CD4-positive, CD25-positive, alpha-beta regulatory T cell (primary cell): ENCODE results near the gene CHURC1. TPM values are rescaled to one million over a fixed set of nuclear protein-coding genes. Genes with fewer than 3 reads are reported as not detected.

Experiments
- ATAC-seq, 2 donors: fragments of 150-1000 bp; cut with Tn5 transposase; one replicate each; pipeline ENCODE4 v1.10.0; 2021; ENCODE audit warnings: low read depth in 2 of 2, moderate number of reproducible peaks in 2 of 2, moderate library complexity in 1 of 2
- DNase-seq, 3 donors: peaks; one replicate each; pipeline versions ENCODE4 v3.0.0 to v3.0.0-alpha.2; 2012 to 2022; ENCODE audit warnings: mixed read lengths in 1 of 3
- H3K27ac ChIP-seq: one replicate; pipeline ENCODE4 v1.7.0; 2013; ENCODE audit warnings: mild to moderate bottlenecking, low read length; ENCODE audit not compliant: insufficient read depth, poor library complexity, severe bottlenecking
- H3K27me3 ChIP-seq: one replicate; pipeline ENCODE4 v1.7.0; 2013; ENCODE audit warnings: low read length; ENCODE audit not compliant: control insufficient read depth, insufficient read depth
- H3K36me3 ChIP-seq: one replicate; pipeline ENCODE4 v1.7.0; 2013; ENCODE audit warnings: mild to moderate bottlenecking, low read length, moderate library complexity; ENCODE audit not compliant: control insufficient read depth, insufficient read depth
- H3K4me1 ChIP-seq: 2 replicates; pipeline ENCODE4 v1.7.0; 2013; ENCODE audit warnings: mild to moderate bottlenecking, low read length; ENCODE audit not compliant: insufficient read depth, control insufficient read depth, poor library complexity, severe bottlenecking
- H3K4me3 ChIP-seq: one replicate; pipeline ENCODE4 v1.7.0; 2013; ENCODE audit warnings: low read depth, mild to moderate bottlenecking, low read length, moderate library complexity
- H3K9me3 ChIP-seq, 2 experiments: 1 replicate in 1 of 2; 2 replicates in 1 of 2; pipeline ENCODE4 v1.7.0; 2013; ENCODE audit warnings: low read length in 2 of 2, mild to moderate bottlenecking in 1 of 2, moderate library complexity in 1 of 2; ENCODE audit not compliant: control insufficient read depth in 2 of 2
- H3K27ac Mint-ChIP-seq, 3 donors: one replicate each; pipeline ENCODE4 v1.8.0; 2020 to 2022; ENCODE audit warnings: mild to moderate bottlenecking in 3 of 3, mixed read lengths in 3 of 3, moderate library complexity in 2 of 3
- H3K27me3 Mint-ChIP-seq: one replicate; pipeline ENCODE4 v1.8.0; 2022; ENCODE audit warnings: mild to moderate bottlenecking, mixed read lengths
- H3K36me3 Mint-ChIP-seq: one replicate; pipeline ENCODE4 v1.8.0; 2020; ENCODE audit warnings: mixed read lengths
- H3K4me1 Mint-ChIP-seq, 4 donors: one replicate each; pipeline ENCODE4 v1.8.0; 2020 to 2022; ENCODE audit warnings: mixed read lengths in 4 of 4, mild to moderate bottlenecking in 1 of 4
- H3K4me3 Mint-ChIP-seq, 4 donors: one replicate each; pipeline ENCODE4 v1.8.0; 2020 to 2022; ENCODE audit warnings: mild to moderate bottlenecking in 4 of 4, mixed read lengths in 4 of 4, moderate library complexity in 3 of 4
- H3K9me3 Mint-ChIP-seq, 7 donors: one replicate each; pipeline ENCODE4 v1.8.0; 2020 to 2022; ENCODE audit warnings: mixed read lengths in 7 of 7, mild to moderate bottlenecking in 3 of 7, moderate library complexity in 2 of 7
- polyA plus RNA-seq, 4 donors: library from polyadenylated mRNA; unstranded; fragments of 300-500 nt; fragmentation: Illumina TruSeq; gene quantifications; one replicate each; pipeline ENCODE4 v1.2.3, GENCODE V29; 2021
- total RNA-seq: library from RNA; stranded (reverse); gene quantifications from one replicate; pipeline ENCODE4 v1.2.3, GENCODE V29; 2022

The CHURC1 gene
- total and polyA plus RNA-seq, 5 donors from 2014 or later: 95.3 to 228 (median 181) TPM

DNA sequence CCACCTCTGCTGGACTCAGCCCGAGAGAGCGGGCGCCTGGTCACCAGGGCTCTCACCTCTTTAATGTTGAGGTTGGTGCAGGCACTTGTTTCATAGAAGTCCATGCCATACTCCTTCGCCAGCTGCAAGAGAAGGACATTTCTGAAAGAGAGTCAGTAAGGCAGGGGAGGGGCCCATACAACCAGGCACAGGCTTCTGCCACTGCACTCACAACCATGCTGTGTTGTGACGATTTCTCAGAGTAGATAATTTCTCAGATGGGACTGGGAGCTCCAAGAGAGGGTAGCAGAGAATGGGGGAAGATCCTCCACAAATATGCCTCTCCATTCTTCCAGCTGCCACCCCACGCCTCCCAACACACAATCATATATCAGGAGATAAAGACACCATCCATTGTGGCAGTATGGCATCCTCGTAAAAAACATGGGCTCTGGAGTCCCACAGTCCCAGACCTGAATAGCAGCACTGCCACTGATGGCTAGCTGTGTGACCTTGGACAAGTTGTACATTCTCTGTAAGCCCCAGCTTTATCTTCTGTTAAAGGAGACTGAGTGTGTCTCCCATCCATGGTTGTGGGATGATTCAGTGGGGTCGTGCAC is 34.5 kb downstream of the CHURC1 start:
- Mint-ChIP-seq H3K36me3 (peaks cover 61% of the 10 kb centered on the region), H3K4me3 (peak overlapping the region in 1 of 4 donors; percentile 76), H3K4me1 (peaks cover 5 to 41% (median 17%) of the 10 kb centered on the region in 4 donors), H3K27ac (no peak overlapping the region), H3K9me3 (peaks cover 0 to 2% (median 0%) of the 10 kb centered on the region in 7 donors), H3K27me3 (no peaks in the 10 kb centered on the region)
- no peak for DNase-seq
- Histone ChIP-seq H3K9me3 (no peaks in the 10 kb centered on the region), H3K4me1 (no peaks in the 10 kb centered on the region), H3K36me3 (peaks cover 31% of the 10 kb centered on the region), H3K27me3 (no peaks in the 10 kb centered on the region), H3K4me3 (no peak overlapping the region), H3K27ac (no peak overlapping the region)
- no peak for ATAC-seq

GRCh38 chr14:64950889-64951288 is 36.6 kb downstream of the CHURC1 start:
- no peak for DNase-seq
- H3K36me3 Mint-ChIP-seq: peaks cover 52% of the 10 kb centered on the region
- Histone ChIP-seq H3K4me1 (no peaks in the 10 kb centered on the region), H3K36me3 (peaks cover 25% of the 10 kb centered on the region), H3K27ac (no peak overlapping the region), H3K4me3 (no peak overlapping the region), H3K27me3 (no peaks in the 10 kb centered on the region), H3K9me3 (no peaks in the 10 kb centered on the region)
- peak overlapping the region in 1 of 3 donors; percentile 44 for H3K27ac Mint-ChIP-seq
- no peak for ATAC-seq
- H3K27me3 Mint-ChIP-seq: no peaks in the 10 kb centered on the region
- no peak overlapping the region for H3K4me3 Mint-ChIP-seq
- peaks cover 0 to 2% (median 0%) of the 10 kb centered on the region in 7 donors for H3K9me3 Mint-ChIP-seq
- peaks cover 0 to 26% (median 11%) of the 10 kb centered on the region in 4 donors for H3K4me1 Mint-ChIP-seq

GRCh38 chr14:64951291-64951690 is 37.0 kb downstream of the CHURC1 start:
- Mint-ChIP-seq H3K27me3 (no peaks in the 10 kb centered on the region), H3K36me3 (peaks cover 48% of the 10 kb centered on the region), H3K9me3 (peaks cover 0 to 2% (median 0%) of the 10 kb centered on the region in 7 donors), H3K27ac (peak overlapping the region in 1 of 3 donors; percentile 23), H3K4me3 (peak overlapping the region in 1 of 4 donors; percentile 16), H3K4me1 (peaks cover 0 to 25% (median 9%) of the 10 kb centered on the region in 4 donors)
- Histone ChIP-seq H3K9me3 (no peaks in the 10 kb centered on the region), H3K27ac (no peak overlapping the region), H3K4me3 (no peak overlapping the region), H3K4me1 (no peaks in the 10 kb centered on the region), H3K36me3 (peaks cover 25% of the 10 kb centered on the region), H3K27me3 (no peaks in the 10 kb centered on the region)
- DNase-seq (no peak), ATAC-seq (no peak)

- ATAC-seq (no peak), DNase-seq (no peak)
- Histone ChIP-seq H3K9me3 (no peaks in the 10 kb centered on the region), H3K27ac (no peak overlapping the region), H3K36me3 (peaks cover 27% of the 10 kb centered on the region), H3K27me3 (no peaks in the 10 kb centered on the region), H3K4me1 (no peaks in the 10 kb centered on the region), H3K4me3 (no peak overlapping the region)
- peaks cover 0 to 2% (median 0%) of the 10 kb centered on the region in 7 donors for H3K9me3 Mint-ChIP-seq
- peaks cover 45% of the 10 kb centered on the region for H3K36me3 Mint-ChIP-seq
- H3K4me1 Mint-ChIP-seq: peaks cover 0 to 23% (median 8%) of the 10 kb centered on the region in 4 donors
- peak overlapping the region in 1 of 3 donors; percentile 23 for H3K27ac Mint-ChIP-seq
- H3K27me3 Mint-ChIP-seq: no peaks in the 10 kb centered on the region
- H3K4me3 Mint-ChIP-seq: no peak overlapping the region
Measured at GRCh38 chr14:64951724-64952123, 37.5 kb downstream of the CHURC1 start.

DNA sequence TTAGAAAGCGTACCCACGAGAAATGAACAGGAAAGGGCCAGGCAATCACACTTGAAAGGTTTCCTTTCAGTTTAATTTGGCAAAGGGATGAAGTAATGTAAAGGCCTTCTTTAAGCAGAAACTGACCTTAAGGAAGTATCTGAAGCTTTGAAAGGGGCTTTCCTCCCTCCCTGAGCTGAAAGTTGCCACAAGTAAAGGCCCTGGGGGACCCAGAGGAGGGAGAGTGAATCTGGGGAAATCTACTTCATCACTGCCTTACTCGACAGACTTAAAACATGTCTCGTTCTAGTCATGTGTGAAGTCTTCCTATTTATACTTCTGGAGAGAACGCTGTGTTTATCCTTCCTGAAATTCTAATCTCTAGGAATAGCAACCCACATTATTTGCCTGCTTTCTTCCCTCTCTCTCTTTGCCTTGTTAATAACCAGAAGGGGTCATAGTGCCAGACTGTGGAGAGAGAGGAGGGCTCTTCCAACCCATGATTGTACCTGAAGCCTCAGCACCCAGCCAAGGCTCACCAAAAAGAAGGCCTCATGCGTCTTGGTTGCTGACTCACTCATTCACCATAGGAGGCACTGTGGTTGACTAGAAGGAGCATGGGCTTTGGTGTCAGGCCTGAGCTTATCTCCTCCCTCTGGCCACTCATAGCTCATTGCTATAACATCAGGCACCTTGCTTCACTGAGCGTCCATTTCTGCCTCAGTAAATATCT is 38.5 kb downstream of the CHURC1 start:
- DNase-seq (no peak), ATAC-seq (no peak)
- peaks cover 38% of the 10 kb centered on the region for H3K36me3 Mint-ChIP-seq
- H3K9me3 Mint-ChIP-seq: peaks cover 0 to 2% (median 0%) of the 10 kb centered on the region in 7 donors
- no peak overlapping the region for H3K27ac ChIP-seq
- peak overlapping the region; percentile 8 to 69 (median 42) for H3K27ac Mint-ChIP-seq
- H3K27me3 Mint-ChIP-seq: no peaks in the 10 kb centered on the region
- H3K4me3 Mint-ChIP-seq: no peak overlapping the region
- H3K27me3 ChIP-seq: no peaks in the 10 kb centered on the region
- no peak overlapping the region for H3K4me3 ChIP-seq
- no peaks in the 10 kb centered on the region for H3K4me1 ChIP-seq
- H3K9me3 ChIP-seq: no peaks in the 10 kb centered on the region
- peaks cover 25% of the 10 kb centered on the region for H3K36me3 ChIP-seq
- H3K4me1 Mint-ChIP-seq: peaks cover 0 to 23% (median 8%) of the 10 kb centered on the region in 4 donors

- no peak overlapping the region for H3K4me3 Mint-ChIP-seq
Measured at GRCh38 chr14:64953310-64953654, 39.0 kb downstream of the CHURC1 start.

GRCh38 chr14:64953661-64954060 is 39.4 kb downstream of the CHURC1 start:
- Mint-ChIP-seq H3K9me3 (peaks cover 0 to 2% (median 0%) of the 10 kb centered on the region in 7 donors), H3K27me3 (no peaks in the 10 kb centered on the region), H3K36me3 (peaks cover 34% of the 10 kb centered on the region), H3K4me1 (peaks cover 0 to 22% (median 7%) of the 10 kb centered on the region in 4 donors), H3K27ac (no peak overlapping the region), H3K4me3 (no peak overlapping the region)
- ATAC-seq (no peak), DNase-seq (no peak)
- Histone ChIP-seq H3K4me3 (no peak overlapping the region), H3K9me3 (no peaks in the 10 kb centered on the region), H3K36me3 (peaks cover 20% of the 10 kb centered on the region), H3K27me3 (no peaks in the 10 kb centered on the region), H3K4me1 (no peaks in the 10 kb centered on the region), H3K27ac (no peak overlapping the region)

More at GRCh38 chr14:64953310-64953654, 39.0 kb downstream of the CHURC1 start:
- Histone ChIP-seq H3K4me3 (no peak overlapping the region), H3K27me3 (no peaks in the 10 kb centered on the region), H3K36me3 (peaks cover 24% of the 10 kb centered on the region), H3K4me1 (no peaks in the 10 kb centered on the region), H3K27ac (no peak overlapping the region), H3K9me3 (no peaks in the 10 kb centered on the region)
- H3K4me1 Mint-ChIP-seq: peaks cover 0 to 23% (median 8%) of the 10 kb centered on the region in 4 donors
- H3K9me3 Mint-ChIP-seq: peaks cover 0 to 2% (median 0%) of the 10 kb centered on the region in 7 donors
- no peak for ATAC-seq
- H3K27ac Mint-ChIP-seq: peak overlapping the region in 1 of 3 donors; percentile 1
- H3K27me3 Mint-ChIP-seq: no peaks in the 10 kb centered on the region
- DNase-seq: no peak
- H3K36me3 Mint-ChIP-seq: peaks cover 38% of the 10 kb centered on the region
